ENCODE results near the gene MVK.

- no peak for TF ChIP-seq EZH2phosphoT487 (IDR thresholded peaks at IDR 0.05; ENCODE audit: insufficient read depth, low read depth)
- no peak for TF ChIP-seq EZH2 (IDR thresholded peaks at IDR 0.05; ENCODE audit: insufficient read depth, poor library complexity, severe bottlenecking)
Measured at GRCh38 chr12:109580272-109580671, 6.7 kb downstream of the MVK start.

All from GM23248 (cell line).